ENCODE data around the gene RPLP1.

The RPLP1 gene

GRCh38 chr15:69408841-69409240, 43.8 kb upstream of the RPLP1 start:
- Histone ChIP-seq H3K27ac (ENCODE audit: low read length) (no peak overlapping the region), H3K79me2 (ENCODE audit: low read length) (no peaks in the 10 kb centered on the region)

GRCh38 chr15:69410248-69410874, 42.3 kb upstream of the RPLP1 start:
- peaks cover 11% of the 10 kb centered on the region for H3K79me2 ChIP-seq (ENCODE audit: low read length)
- H3K27me3 ChIP-seq (replicated peaks; ENCODE audit: insufficient read depth, low read length): no peaks in the 10 kb centered on the region
- H3K9me3 ChIP-seq (replicated peaks; ENCODE audit: insufficient read depth, low read length): no peaks in the 10 kb centered on the region
- H4K20me1 ChIP-seq (ENCODE audit: insufficient read depth, low read length): no peaks in the 10 kb centered on the region
- H3K4me3 ChIP-seq (ENCODE audit: low read length): no peak overlapping the region
- TF ChIP-seq CTCF (IDR thresholded peaks at IDR 0.05; ENCODE audit: low read length): peak; percentile 34
- TF ChIP-seq EZH2 (optimal IDR thresholded peaks at IDR 0.05; ENCODE audit: low read depth, low read length): no peak
- H3F3A ChIP-seq (ENCODE audit: insufficient read depth, low read length): peaks cover 7% of the 10 kb centered on the region; the same call in 1 of the 2 replicates
- no peaks in the 10 kb centered on the region for H3K9me2 ChIP-seq (replicated peaks; ENCODE audit: insufficient read depth, low read length)
- H3K4me1 ChIP-seq (ENCODE audit: low read length): no peaks in the 10 kb centered on the region
- H3K4me2 ChIP-seq (ENCODE audit: low read depth, low read length): no peak overlapping the region
- H3K27ac ChIP-seq (ENCODE audit: low read length): no peak overlapping the region
- no peak for DNase-seq
- no peaks in the 10 kb centered on the region for H3K36me3 ChIP-seq (replicated peaks; ENCODE audit: insufficient read depth, low read length)
- no peak overlapping the region for H2AFZ ChIP-seq (ENCODE audit: low read length)
- H3K9ac ChIP-seq (ENCODE audit: low read length): no peak overlapping the region

More at GRCh38 chr15:69408841-69409240, 43.8 kb upstream of the RPLP1 start:
- H3K4me2 ChIP-seq (ENCODE audit: low read depth, low read length): no peak overlapping the region
- no peak overlapping the region for H3K9ac ChIP-seq (ENCODE audit: low read length)
- no peaks in the 10 kb centered on the region for H3K9me3 ChIP-seq (replicated peaks; ENCODE audit: insufficient read depth, low read length)
- no peak for TF ChIP-seq EZH2phosphoT487 (IDR thresholded peaks at IDR 0.05; ENCODE audit: low read length)
- TF ChIP-seq EZH2 (optimal IDR thresholded peaks at IDR 0.05; ENCODE audit: low read depth, low read length): no peak
- TF ChIP-seq CTCF (IDR thresholded peaks at IDR 0.05; ENCODE audit: low read length): no peak
- no peaks in the 10 kb centered on the region for H3F3A ChIP-seq (ENCODE audit: insufficient read depth, low read length)
- no peak overlapping the region for H3K4me3 ChIP-seq (ENCODE audit: low read length)
- H3K36me3 ChIP-seq (replicated peaks; ENCODE audit: insufficient read depth, low read length): no peaks in the 10 kb centered on the region
- no peaks in the 10 kb centered on the region for H3K27me3 ChIP-seq (replicated peaks; ENCODE audit: insufficient read depth, low read length)
- no peak overlapping the region for H2AFZ ChIP-seq (ENCODE audit: low read length)
- H3K9me2 ChIP-seq (replicated peaks; ENCODE audit: insufficient read depth, low read length): no peaks in the 10 kb centered on the region
- no peaks in the 10 kb centered on the region for H4K20me1 ChIP-seq (ENCODE audit: insufficient read depth, low read length)
- H3K4me1 ChIP-seq (ENCODE audit: low read length): no peaks in the 10 kb centered on the region
- no peak for DNase-seq

GRCh38 chr15:69412274-69412673, 40.3 kb upstream of the RPLP1 start:
- no peak overlapping the region for H3K27ac ChIP-seq (ENCODE audit: low read length)
- TF ChIP-seq EZH2phosphoT487 (IDR thresholded peaks at IDR 0.05; ENCODE audit: low read length) (no peak), EZH2 (optimal IDR thresholded peaks at IDR 0.05; ENCODE audit: low read depth, low read length) (no peak), CTCF (IDR thresholded peaks at IDR 0.05; ENCODE audit: low read length) (no peak)
- no peaks in the 10 kb centered on the region for H3K27me3 ChIP-seq (replicated peaks; ENCODE audit: insufficient read depth, low read length)
- H3K9me2 ChIP-seq (replicated peaks; ENCODE audit: insufficient read depth, low read length): no peaks in the 10 kb centered on the region
- H3K9me3 ChIP-seq (replicated peaks; ENCODE audit: insufficient read depth, low read length): no peaks in the 10 kb centered on the region
- peaks cover 7% of the 10 kb centered on the region; the same call in 1 of the 2 replicates for H3F3A ChIP-seq (ENCODE audit: insufficient read depth, low read length)
- H2AFZ ChIP-seq (ENCODE audit: low read length): no peak overlapping the region
- peaks cover 4% of the 10 kb centered on the region; the same call in 1 of the 2 replicates for H3K4me1 ChIP-seq (ENCODE audit: low read length)
- H3K36me3 ChIP-seq (replicated peaks; ENCODE audit: insufficient read depth, low read length): no peaks in the 10 kb centered on the region; the same call in 1 of the 2 replicates
- no peak overlapping the region for H3K4me2 ChIP-seq (ENCODE audit: low read depth, low read length)
- no peaks in the 10 kb centered on the region for H4K20me1 ChIP-seq (ENCODE audit: insufficient read depth, low read length)
- H3K4me3 ChIP-seq (ENCODE audit: low read length): no peak overlapping the region
- no peak overlapping the region for H3K9ac ChIP-seq (ENCODE audit: low read length)
- no peak for DNase-seq
- peaks cover 28% of the 10 kb centered on the region for H3K79me2 ChIP-seq (ENCODE audit: low read length)
